IPS DF 19.7 (cell line): ENCODE measurements around the gene GPI.

Experiments
- DNase-seq: peaks from one replicate; pipeline ENCODE4 v3.0.0-alpha.2; 2013; ENCODE audit warnings: low read depth, low spot score

GPI gene

DNA sequence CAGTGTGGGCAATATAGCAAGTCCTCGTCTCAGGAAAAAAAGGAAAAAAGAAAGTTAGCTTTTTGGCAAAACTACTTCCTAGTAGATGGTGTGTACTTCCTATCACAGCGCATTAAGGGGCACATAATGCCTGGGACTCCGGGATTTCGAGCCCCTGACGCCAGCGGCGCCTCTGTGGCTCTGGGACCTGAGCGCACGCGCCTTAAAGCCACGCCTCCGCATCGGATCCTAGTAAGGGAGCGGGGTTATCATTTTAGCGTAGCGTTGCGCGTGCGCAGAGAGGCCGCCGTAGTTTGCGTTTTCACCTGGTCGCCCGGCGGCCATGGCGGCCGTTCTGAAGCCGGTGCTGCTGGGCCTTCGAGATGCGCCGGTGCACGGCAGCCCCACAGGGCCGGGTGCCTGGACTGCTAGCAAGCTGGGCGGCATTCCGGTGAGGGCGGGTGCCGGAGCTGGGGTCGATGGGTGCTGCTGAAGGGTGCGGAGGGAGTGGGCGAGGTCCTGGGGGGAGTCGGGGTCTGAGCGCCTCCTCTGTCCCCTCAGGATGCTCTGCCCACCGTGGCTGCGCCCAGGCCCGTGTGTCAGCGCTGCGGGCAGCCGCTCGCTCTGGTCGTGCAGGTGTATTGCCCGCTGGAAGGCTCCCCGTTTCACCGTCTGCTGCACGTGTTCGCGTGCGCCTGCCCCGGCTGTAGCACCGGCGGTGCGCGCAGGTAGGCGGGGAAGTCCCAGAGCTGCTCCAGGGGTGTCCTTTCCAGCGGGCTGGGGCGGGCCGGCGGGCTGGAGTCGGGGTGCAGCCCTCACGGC lies 39.3 kb downstream of the GPI start, which contains the start of gene PDCD2L:
Gene PDCD2L, plus strand, starts transcription at position 291 of the 801 bp plus-strand sequence. Its CDS starts 32 bp downstream, at position 323.
- DNase-seq = peak; percentile 75

DNA sequence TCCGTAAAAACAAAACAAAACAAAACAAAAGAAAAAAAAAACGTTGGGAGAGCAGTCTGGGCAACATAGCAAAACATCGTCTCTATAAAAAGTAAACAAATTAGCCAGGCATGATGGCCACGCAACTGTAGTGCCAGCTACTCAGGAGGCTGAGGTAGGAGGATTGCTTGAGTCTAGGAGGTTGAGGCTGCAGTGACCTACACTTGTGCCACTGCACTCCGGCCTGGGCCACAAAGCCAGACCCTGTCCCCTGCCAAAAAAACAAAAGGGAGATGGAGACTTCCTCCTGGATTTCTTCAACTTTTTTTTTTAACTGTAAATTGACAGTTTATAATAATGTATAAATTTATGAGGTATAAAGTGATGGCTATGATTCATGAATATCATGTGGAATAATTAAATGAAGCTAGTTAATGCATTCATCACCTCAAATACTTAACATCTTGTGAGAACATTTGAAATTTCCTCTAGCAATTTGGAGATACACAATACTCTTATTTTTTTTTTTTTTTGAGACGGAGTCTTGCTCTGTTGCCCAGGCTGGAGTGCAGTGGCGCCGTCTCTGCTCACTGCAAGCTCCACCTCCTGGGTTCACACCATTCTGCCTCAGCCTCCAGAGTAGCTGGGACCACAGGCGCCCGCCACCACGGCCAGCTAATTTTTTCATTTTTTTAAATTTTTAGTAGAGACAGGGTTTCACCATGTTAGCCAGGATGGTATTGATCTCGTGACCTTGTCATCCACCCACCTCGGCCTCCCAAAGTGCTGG lies 41.1 kb downstream of the GPI start:
- DNase-seq = no peak

DNA sequence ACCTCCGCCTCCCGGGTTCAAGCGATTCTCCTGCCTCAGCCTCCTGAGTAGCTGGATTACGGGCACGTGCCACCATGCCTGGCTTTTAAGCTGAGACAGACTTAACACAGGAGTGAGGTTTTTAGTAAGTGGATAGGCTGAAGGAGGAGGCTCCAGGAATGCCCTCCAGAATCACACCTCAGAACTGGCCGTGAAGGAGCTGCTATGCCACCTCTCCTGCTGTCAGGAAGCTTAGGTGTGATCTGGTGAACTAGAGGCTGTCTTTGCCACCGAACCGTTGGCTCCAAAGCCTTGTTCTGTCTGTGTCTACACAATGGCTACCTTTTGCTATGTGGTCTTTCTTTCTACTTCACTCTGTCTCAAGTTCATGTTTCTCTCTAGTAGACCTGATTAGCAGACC lies 43.4 kb downstream of the GPI start:
- DNase-seq = no peak

DNA sequence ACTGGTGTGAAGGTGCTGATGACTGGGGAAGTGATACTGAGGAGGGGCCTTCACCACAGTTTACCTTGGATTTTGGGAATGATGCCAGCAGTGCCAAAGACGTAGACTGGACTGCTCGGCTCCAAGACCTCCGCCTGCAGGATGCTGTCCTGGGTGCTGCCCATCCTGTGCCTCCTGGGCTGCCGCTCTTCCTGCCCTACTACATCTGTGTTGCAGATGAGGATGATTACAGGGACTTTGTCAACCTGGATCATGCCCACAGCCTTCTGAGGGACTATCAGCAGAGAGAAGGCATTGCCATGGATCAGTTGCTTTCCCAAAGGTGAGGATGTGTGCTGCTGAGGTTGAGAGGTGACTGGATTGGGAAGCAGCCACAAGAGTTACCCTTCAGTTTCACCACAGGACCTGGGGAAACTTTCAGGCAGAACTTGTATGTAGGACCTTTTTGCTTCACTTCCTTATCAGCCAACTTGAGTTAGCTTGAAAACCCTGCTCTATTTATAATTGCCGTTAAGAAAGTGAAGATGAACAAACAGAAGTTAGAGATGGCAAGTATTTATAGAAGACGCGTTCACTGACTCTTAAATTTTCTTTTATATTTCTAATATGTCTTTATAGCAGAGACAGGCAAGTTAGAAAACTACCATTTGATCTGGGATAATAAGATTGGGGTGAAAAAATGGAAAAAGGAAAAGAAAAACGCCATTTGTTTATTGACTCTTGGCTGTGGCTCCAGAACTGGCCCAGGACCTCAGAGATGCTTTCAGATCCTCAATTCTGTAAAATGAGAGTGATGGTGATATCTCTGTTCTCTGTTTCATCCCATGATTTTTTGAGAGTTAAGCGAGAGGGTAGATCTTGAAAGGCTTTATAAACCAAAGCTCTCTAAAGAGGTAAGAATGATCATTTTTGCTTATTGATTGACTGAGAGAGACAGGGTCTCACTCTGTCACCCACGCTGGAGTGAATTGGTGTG lies 44.5 kb downstream of the GPI start:
- no peak for DNase-seq

DNA sequence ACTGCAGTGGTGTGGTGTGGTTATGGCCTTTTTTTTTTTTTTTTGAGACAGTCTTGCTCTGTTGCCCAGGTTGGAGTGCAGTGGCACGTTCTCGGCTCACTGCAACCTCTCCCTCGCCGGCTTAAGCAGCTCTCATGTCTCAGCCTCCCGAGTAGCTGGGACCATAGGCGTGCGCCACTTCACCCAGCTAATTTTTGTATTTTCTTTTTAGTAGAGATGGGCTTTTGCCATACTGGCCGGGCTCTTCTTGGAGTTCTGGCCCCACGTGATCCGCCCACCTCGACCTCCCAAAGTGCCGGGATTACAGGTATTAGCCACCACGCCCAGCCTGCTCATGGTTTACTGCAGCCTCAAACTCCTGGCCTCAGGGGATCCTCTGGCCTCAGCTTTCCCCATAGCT lies 46.2 kb downstream of the GPI start:
- DNase-seq = no peak

DNA sequence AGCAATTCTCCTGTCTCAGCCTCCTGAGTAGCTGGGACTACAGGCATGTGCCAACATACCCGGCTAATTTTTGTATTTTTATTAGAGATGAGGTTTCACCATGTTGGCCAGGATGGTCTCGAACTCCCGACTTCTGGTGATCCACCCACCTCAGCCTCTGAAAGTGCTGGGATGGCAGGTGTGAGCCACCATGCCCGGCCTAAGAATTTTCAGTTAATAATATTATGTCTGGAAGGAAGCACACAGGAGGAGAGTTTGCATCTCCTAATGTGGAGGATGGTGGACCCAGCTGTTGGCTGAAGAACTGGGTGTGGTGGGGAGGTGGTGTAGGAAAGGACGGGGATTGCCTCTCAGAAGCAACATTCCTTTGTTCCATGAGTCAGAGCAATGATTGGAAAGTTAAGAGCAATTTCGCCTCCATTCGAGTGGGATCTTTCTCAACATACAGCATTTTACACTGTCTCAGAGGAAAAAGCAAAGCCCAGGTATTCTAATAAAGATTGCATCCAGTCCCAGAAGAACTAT lies 51.1 kb downstream of the GPI start:
- DNase-seq = no peak

DNA sequence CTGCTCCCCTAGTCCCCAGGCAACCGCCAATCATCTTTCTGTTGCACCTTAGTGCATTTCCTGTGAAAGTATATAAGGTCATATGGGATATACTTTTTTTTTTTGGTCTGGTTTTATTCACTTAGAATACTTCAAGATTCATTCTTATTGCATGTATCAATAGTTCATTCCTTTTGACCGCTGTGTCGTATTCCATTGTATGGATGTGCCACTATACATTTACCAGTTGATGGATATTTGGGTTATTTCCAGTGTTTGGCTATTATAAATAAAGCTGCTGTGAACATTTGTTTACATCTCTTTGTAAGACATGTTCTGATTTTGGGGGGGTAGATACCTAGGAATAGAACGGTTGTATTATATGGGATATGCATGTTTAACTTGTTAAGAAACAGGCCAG lies 53.3 kb downstream of the GPI start:
- no peak for DNase-seq

DNA sequence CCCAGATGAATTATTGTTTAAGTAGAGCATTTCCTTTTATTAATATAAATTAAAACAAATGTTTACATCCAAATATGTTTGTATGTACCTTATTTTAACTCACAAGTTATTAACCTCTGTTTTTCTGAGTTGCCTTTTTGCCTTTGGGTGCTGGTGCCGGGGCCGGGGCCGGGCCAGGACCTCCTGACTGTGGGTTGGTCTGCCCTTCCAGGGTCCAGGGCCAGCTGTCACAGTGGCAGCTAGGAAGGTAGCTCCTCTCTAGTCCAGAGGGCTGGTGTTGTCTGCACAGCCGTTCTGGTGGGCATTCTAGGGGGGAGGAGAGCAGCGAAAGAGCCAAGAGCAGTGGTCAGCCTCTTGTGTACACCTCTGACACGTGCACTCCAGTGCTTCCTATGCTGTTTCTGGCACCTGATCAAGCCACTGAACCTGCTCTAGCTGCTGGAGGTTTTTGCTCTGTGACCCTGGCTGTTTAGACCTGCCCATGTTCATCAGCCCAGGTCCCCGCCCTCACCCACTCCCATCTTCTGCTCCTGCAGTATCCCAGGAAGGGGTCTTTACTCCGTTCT lies 61.2 kb downstream of the GPI start:
- no peak for DNase-seq

DNA sequence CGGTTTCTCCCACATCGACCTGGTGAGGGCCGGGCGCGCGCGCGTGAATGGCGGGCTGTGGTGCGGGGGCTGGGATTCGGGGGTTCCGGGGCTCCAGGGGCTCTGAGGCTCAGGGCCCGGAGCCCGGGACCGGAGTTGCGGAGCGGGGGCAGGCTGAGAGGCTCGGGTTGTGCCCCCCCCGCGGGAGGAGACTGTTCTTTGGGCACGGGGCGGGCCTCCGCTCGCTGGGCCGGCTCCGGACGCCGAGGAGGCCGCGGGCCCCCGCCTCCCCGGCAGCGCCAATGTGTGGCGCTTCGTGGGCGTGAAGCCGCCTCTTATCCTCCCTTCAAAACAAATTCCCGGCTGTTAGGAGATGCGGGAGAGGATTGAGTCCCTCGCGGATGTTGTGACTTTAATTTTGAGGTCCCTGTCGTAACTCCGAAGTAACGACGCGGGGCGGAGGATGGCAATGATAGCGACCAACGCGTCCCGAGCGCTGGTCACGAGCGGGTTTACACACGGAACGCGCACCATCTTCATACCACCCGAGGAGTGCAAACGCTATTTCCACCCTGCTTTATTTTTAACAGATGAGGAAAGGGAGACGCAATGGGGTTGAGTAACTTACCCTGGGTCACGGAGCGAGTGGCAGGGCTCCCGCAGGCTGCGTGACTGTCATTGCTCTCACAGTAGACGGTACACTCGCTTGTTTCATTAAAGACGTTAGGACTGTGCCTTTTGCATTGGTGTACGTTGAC lies 63.7 kb downstream of the GPI start:
- no peak for DNase-seq

DNA sequence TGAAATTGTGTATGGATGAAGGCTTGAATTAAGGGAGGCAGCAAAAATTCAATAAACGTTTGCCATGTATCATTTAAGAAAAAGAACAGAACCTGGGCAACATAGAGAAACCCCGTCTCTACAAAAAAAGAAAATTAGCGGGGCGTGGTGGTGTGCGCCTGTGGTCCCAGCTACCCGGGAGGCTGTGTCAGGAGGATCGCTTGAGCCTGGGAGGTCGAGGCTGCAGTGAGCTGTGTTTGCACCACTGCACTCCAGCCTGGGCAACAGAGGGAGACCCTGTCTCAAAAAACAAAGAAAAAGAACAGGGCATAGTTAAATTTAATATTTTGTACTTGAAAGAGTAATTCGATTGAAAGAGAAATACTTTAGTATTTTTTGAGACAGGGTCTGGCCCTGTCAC lies 64.6 kb downstream of the GPI start:
- no peak for DNase-seq

DNA sequence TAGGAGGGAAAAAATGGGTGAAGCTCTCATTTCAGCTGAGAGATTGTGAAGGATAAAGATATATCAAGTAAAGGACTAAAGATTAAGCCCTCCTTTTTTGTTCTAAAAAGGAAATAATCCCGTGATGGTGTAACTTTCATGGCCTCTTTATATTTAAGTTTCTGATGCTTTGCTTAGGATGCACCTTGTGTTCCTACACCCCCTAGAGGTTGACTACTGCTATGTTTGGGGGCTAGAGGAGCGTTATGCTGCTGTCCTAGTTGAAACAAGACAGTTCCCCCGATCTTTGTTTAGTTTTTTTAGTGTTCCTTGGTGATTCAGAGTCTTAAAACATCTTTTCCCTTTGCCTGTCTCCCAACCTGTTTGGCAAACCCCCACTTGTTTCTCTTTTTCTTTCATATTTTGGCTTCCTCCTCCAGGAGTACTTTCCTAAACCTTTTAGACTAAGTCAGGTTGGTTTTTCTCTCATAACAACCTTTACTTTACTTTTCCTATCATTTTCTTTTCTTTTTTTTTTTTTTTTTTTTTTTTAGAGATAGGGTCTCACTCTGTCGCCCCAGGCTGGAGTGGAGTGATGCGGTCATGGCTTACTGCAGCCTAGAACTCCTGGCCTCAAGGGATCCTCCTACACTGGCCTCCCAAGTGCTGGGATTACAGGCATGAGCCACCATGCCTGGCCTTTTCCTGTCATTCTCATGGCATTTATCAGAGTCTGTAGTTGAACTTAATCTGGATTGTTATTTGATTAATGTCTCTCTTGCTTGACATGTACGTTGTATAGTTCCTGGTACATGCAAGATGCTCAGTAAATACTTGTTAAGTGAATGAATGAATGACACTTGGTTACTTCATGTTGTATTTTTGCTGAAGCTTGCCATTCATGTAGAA lies 66.0 kb downstream of the GPI start:
- no peak for DNase-seq

DNA sequence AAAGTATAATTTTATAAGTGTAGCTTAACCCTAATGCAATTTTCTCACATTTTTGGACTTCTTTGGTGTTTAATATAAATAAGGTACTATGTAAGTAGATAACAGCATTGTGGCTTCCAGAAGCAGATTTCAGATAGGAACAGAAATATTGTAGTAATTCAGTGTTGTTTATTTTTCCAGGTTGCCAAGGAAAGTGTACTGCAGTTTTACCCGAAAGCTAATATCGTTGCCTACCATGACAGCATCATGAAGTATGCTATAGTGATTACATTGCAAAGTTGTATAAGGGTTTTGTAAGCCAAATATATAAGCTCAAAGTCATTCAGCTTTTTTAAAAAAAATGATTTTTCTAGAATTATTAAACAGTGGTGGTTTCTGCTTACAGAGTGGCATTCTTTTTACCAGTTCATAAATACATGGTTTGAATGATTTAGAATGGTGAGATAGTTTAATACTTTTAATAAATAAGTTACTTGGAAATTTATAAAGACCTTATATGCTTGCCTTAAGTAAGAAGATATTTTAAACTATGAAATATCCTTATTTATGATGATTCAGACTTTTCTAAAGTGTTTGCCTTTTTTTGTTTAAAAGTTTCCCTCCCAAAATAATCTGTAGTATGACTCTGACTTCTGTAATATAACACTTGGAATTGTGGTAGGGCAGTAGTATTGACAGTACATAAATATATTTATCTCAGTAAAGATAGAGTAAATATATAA lies 66.8 kb downstream of the GPI start:
- DNase-seq = no peak

DNA sequence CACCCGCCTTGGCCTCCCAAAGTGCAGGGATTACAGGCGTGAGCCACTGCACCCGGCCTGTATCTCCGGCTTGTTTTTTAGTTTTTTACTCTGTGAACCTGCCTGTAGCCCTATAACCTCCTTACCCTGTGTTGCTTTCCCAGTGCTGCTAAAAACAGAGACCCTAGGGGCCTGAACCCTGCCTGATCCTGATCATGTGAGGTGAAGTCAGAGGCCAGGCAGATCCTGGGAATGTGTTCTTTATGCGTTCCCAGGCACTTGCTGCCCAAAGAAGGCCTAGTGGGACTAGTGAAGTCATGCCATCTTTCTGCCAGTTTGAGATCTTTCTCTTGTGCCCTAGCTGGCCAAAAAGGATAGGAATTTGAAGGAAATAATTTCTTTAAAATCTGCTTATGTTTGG lies 67.8 kb downstream of the GPI start:
- no peak for DNase-seq

DNA sequence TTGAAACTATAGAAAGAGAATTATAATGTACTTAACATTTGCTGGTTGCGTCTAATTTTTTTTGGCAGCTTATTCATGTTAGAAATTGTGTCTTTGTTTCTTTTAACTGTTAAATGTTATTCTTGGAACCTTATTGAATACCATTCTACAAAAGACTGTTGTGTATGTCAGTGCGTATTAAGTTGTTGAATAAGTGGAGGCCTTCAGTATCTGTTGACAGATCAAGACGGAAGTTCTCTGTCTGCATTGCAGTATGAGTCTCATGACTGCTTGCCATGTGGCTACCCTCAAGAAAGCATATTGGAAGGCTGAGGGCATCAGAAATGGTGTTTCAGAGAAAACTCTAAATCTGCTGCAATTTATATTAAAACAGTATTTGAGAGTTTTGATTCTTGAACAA lies 71.7 kb downstream of the GPI start:
- no peak for DNase-seq

DNA sequence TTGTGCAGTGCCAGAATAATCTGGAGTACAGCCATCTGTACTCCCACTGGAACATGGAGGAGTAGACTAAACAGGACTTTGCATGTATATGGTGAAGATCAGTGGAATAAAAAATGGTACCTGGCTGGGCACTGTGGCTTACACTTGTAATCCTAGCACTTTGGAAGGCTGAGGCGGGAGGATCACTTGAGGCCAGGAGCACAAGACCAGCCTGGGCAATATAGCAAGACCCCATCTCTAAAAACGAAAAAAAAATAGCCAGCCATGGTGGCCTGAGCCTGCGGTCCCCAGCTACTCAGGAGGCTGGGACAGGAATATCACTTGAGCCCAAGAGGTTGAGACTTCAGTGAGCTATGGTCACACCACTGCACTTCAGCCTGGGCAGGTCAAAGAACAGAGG lies 83.2 kb downstream of the GPI start:
- no peak for DNase-seq
